ENCODE results near the gene SRR.

SRR gene

DNA sequence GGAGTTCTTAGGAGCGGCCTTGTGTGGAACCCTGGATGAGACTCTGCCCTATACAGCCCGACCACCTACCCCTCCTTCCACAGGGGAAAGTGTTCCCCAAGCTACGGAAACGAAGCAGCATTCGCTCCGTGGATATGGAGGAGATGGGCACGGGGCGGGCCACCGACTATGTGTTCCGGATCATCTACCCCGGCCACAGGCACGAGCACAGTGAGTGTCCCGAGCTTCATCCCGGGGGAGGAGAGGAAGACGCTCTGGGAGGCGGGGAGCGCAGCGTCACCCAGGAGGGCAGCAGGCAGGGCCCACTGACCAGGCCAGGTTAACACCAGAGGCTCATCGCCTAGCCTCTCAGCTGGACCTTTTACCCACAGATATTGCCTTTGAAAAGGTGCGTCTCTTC is 61.4 kb downstream of the SRR start:
- Histone ChIP-seq H3K9ac (ENCODE audit: low read length) (no peak overlapping the region), H3K9me3 (ENCODE audit: control insufficient read depth, low read depth, low read length) (no peaks in the 10 kb centered on the region), H3K4me1 (ENCODE audit: control insufficient read depth, low read depth, low read length) (no peaks in the 10 kb centered on the region), H3K36me3 (ENCODE audit: control insufficient read depth, low read depth, low read length) (peaks cover 3% of the 10 kb centered on the region), H3K27ac (ENCODE audit: low read length) (no peak overlapping the region), H3K4me3 (ENCODE audit: low read length) (no peak overlapping the region), H3K27me3 (ENCODE audit: control insufficient read depth, insufficient read depth, low read length) (no peaks in the 10 kb centered on the region)

DNA sequence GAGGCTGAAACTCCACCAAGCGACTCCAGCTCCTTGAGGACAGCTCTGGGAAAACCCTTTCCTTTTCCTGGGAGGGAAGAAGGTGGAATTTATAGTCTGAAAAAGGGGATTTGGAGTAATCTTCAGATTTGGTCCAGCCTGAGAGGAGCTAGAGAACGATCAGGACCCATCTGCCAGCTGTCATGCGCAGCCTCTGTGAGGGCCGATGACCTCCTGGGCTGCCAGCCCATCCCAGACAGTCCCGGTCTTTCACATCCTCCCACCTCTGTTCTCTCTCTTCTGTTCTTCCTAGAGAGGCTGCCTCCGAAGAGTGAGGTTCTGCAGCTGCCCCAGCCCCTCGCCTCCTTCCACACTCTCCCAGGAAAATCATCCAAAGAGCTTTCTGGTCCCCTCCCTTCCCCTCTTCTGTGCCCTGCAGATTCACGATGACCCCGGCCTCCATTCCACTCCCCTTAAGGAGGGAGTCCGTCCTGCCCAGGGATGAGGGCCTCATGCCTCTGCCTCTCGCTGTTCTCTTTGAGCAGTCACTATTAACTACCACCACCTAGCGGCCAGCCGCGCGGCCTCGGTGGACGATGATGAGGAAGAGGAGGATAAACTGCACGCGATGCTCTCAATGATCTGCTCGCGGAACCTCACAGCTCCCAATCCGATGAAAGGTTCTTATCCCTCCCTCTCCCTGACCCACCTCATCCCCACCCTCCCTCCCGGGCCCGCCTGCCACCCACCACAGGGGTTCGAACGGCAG is 63.2 kb downstream of the SRR start:
- no peaks in the 10 kb centered on the region for H3K27me3 ChIP-seq (ENCODE audit: control insufficient read depth, insufficient read depth, low read length)
- no peaks in the 10 kb centered on the region for H3K9me3 ChIP-seq (ENCODE audit: control insufficient read depth, low read depth, low read length)
- H3K36me3 ChIP-seq (ENCODE audit: control insufficient read depth, low read depth, low read length): peaks cover 3% of the 10 kb centered on the region
- H3K9ac ChIP-seq (ENCODE audit: low read length): no peak overlapping the region
- H3K27ac ChIP-seq (ENCODE audit: low read length): no peak overlapping the region
- no peak overlapping the region for H3K4me3 ChIP-seq (ENCODE audit: low read length)
- H3K4me1 ChIP-seq (ENCODE audit: control insufficient read depth, low read depth, low read length): no peaks in the 10 kb centered on the region

DNA sequence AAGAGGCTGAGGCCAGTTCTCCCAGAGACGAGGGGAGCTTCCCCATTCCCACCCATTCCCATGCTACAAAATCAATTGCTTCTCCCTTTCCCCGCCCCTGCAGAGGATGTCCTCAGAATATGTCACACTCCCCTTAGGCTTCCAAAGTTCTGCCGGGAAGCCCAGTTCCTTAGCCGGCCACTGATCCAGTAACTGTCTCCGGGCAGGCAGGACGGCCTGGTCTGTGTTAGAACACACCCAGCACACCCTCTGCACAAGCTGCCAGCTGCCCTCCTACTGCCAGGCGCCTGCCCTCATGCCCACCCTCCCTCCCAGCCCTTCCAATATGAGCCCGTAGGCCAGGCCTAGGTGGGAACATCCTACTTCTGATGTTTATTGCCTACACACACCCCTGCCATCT is 64.6 kb downstream of the SRR start:
- no peak overlapping the region for H3K9ac ChIP-seq (ENCODE audit: low read length)

DNA sequence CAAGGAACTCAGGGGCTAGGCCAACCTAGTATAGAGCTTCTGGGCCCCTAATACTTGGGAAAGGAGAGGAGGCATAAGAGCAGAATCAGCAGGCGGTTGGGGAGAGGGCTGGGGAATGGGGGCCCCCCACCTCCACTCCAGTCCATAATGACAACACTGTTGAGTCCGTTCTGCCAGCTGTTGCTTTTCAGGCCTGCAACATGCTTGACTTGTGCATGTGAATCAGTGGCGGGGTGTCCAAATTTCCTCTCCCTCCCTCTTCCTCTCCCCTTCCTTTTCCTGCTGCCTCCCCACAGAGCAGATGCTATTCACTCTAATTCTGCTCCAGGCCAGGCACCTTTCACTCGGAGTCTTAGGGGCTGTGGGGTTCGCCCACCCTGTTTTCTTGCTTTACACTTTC is 65.3 kb downstream of the SRR start:
- H3K4me3 ChIP-seq (ENCODE audit: low read length): no peak overlapping the region
- no peak overlapping the region for H3K9ac ChIP-seq (ENCODE audit: low read length)
- H3K4me1 ChIP-seq (ENCODE audit: control insufficient read depth, low read depth, low read length): no peaks in the 10 kb centered on the region
- H3K27ac ChIP-seq (ENCODE audit: low read length): no peak overlapping the region
- H3K27me3 ChIP-seq (ENCODE audit: control insufficient read depth, insufficient read depth, low read length): no peaks in the 10 kb centered on the region
- no peaks in the 10 kb centered on the region for H3K36me3 ChIP-seq (ENCODE audit: control insufficient read depth, low read depth, low read length)
- H3K9me3 ChIP-seq (ENCODE audit: control insufficient read depth, low read depth, low read length): no peaks in the 10 kb centered on the region

More for the DNA sequence above, 64.6 kb downstream of the SRR start:
- Histone ChIP-seq H3K36me3 (ENCODE audit: control insufficient read depth, low read depth, low read length) (peaks cover 2% of the 10 kb centered on the region), H3K27me3 (ENCODE audit: control insufficient read depth, insufficient read depth, low read length) (no peaks in the 10 kb centered on the region), H3K4me1 (ENCODE audit: control insufficient read depth, low read depth, low read length) (no peaks in the 10 kb centered on the region), H3K9me3 (ENCODE audit: control insufficient read depth, low read depth, low read length) (no peaks in the 10 kb centered on the region), H3K4me3 (ENCODE audit: low read length) (no peak overlapping the region), H3K27ac (ENCODE audit: low read length) (no peak overlapping the region)

DNA sequence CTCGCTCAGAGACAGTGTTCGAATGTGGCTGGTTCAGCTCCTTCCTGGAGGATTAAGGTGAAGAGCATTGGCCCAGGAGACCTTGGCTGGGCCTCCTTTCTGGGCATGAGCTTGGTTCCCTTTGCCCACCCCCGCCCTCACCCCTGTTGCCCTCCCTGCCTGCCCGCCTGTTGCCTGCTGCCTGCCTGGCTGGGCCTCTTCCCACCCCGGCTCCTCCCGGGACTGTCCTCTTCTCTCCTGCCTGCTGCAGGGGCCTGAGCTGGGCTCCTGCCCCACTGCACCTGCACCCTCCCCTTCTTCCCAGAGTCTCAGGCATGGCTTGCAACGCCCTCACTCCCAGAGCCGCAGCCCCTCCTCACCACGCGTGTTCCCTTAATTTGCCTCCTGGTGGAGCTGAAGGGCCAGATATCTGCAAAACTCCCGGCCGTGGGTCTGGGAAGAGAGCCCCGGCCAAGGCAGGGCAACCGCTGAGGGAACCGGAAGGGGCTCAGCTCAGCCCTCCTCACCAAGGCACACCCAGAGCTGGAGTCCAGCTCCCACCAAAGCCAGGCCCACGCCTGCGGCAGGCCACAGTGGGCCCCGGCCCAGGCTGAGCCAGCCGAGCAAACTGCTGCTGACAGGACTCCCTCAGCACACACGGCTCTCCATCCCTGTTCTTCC is 65.9 kb downstream of the SRR start:
- H3K27me3 ChIP-seq (ENCODE audit: control insufficient read depth, insufficient read depth, low read length): no peaks in the 10 kb centered on the region
- H3K4me1 ChIP-seq (ENCODE audit: control insufficient read depth, low read depth, low read length): no peaks in the 10 kb centered on the region
- H3K27ac ChIP-seq (ENCODE audit: low read length): no peak overlapping the region
- H3K36me3 ChIP-seq (ENCODE audit: control insufficient read depth, low read depth, low read length): no peaks in the 10 kb centered on the region
- H3K9ac ChIP-seq (ENCODE audit: low read length): no peak overlapping the region
- no peak overlapping the region for H3K4me3 ChIP-seq (ENCODE audit: low read length)
- H3K9me3 ChIP-seq (ENCODE audit: control insufficient read depth, low read depth, low read length): no peaks in the 10 kb centered on the region

DNA sequence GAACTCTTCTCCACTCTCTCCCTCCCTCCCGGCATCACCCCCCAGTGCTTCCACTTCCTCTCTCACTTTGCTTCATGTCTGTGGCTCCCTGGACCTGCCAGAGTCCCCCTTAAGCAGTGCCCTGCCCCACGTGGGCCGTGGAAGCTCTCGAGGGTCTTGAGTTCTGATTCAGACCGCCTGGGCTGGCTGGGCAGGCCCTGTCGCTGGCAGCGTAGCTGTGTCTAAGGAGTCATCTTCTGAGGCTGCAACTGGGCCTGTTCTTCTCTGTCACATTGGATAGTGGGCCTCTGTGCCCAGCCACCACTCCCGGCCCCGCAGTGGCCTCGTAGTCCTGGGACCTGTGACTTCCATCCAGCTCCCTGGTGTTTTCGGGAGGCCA is 66.5 kb downstream of the SRR start:
- no peaks in the 10 kb centered on the region for H3K4me1 ChIP-seq (ENCODE audit: control insufficient read depth, low read depth, low read length)
- H3K9me3 ChIP-seq (ENCODE audit: control insufficient read depth, low read depth, low read length): no peaks in the 10 kb centered on the region
- no peak overlapping the region for H3K9ac ChIP-seq (ENCODE audit: low read length)
- no peaks in the 10 kb centered on the region for H3K36me3 ChIP-seq (ENCODE audit: control insufficient read depth, low read depth, low read length)
- H3K4me3 ChIP-seq (ENCODE audit: low read length): no peak overlapping the region
- H3K27ac ChIP-seq (ENCODE audit: low read length): no peak overlapping the region
- H3K27me3 ChIP-seq (ENCODE audit: control insufficient read depth, insufficient read depth, low read length): no peaks in the 10 kb centered on the region

DNA sequence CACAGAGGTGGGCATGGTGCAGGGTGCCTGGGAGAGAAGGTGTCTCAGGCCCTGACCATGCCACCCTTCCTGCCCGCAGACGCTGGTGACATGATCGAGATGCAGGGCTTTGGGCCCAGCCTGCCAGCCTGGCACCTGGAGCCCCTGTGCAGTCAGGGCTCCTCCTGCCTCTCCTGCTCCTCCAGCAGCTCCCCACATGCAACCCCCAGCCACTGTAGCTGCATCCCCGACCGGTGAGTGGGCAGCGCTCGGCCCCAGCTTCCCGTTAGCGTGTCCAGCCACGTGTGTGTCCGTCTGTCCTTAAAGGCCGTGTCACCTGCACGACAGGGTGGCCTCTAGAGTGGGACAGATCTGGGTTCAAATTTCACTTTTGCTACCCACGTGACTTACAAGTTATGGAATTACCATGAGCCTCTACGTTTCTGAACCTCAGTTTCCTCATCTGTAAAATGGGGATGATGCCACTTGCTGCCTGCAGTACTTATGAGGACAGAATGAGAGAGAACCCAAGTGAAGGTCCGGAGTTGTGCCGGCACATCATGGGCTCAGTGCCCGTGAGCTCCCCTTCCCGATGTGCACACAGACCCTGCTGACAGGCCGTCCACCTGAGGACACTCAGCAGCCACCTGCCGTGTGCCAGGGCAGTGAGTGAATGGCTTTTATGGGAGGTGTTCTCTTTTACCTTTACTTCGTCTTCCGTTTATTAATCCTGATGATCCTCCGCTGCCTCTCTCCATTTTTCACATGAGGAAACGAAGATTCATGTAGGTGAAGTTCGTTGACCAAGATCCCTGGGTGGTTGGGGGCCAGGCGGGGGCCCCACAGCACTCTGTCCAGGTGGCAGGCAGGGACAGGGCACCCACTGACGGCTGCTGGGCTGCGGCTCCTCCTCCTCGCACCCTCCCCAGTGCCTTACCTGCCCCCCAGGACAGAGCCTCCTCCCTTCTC is 67.7 kb downstream of the SRR start:
- Histone ChIP-seq H3K27me3 (ENCODE audit: control insufficient read depth, insufficient read depth, low read length) (no peaks in the 10 kb centered on the region), H3K9ac (ENCODE audit: low read length) (no peak overlapping the region), H3K4me3 (ENCODE audit: low read length) (no peak overlapping the region), H3K4me1 (ENCODE audit: control insufficient read depth, low read depth, low read length) (no peaks in the 10 kb centered on the region), H3K36me3 (ENCODE audit: control insufficient read depth, low read depth, low read length) (no peaks in the 10 kb centered on the region), H3K27ac (ENCODE audit: low read length) (no peak overlapping the region), H3K9me3 (ENCODE audit: control insufficient read depth, low read depth, low read length) (no peaks in the 10 kb centered on the region)

DNA sequence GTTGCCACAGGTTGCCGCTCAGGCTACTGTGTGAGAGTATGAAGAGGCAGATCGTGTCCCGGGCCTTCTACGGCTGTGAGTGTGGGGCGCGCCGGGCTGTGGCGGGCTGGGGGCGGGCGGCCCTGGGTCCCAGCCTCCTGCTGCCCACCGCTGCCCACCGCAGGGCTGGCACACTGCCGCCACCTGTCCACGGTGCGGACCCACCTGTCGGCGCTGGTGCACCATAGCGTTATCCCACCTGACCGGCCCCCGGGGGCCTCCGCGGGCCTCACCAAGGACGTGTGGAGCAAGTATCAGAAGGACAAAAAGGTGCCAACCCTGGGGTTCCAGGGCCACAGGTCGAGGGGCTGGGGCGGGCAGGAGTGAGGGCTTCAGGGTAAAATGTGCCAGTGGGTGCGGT is 68.4 kb downstream of the SRR start:
- H3K27ac ChIP-seq (ENCODE audit: low read length): no peak overlapping the region
- H3K36me3 ChIP-seq (ENCODE audit: control insufficient read depth, low read depth, low read length): no peaks in the 10 kb centered on the region
- no peaks in the 10 kb centered on the region for H3K4me1 ChIP-seq (ENCODE audit: control insufficient read depth, low read depth, low read length)
- H3K27me3 ChIP-seq (ENCODE audit: control insufficient read depth, insufficient read depth, low read length): no peaks in the 10 kb centered on the region
- H3K4me3 ChIP-seq (ENCODE audit: low read length): no peak overlapping the region
- H3K9me3 ChIP-seq (ENCODE audit: control insufficient read depth, low read depth, low read length): no peaks in the 10 kb centered on the region
- no peak overlapping the region for H3K9ac ChIP-seq (ENCODE audit: low read length)

DNA sequence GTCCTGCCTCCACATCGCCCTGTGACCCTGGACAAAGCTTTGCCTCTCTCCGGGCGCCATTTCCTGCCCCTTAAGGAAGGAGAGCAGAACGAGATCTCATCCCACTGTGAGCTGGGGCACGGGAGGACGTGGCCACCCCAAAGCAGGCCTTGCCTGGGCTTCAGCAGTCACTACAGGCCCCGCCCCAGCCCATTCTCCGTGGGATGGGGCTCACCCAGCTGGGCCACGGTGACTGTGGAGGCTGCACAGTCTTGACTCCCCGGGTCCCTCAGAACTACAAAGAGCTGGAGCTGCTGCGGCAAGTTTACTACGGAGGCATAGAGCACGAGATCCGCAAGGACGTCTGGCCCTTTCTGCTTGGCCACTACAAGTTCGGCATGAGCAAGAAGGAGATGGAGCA is 68.9 kb downstream of the SRR start:
- H3K4me1 ChIP-seq (ENCODE audit: control insufficient read depth, low read depth, low read length): no peaks in the 10 kb centered on the region
- H3K9me3 ChIP-seq (ENCODE audit: control insufficient read depth, low read depth, low read length): no peaks in the 10 kb centered on the region
- H3K27ac ChIP-seq (ENCODE audit: low read length): no peak overlapping the region
- H3K27me3 ChIP-seq (ENCODE audit: control insufficient read depth, insufficient read depth, low read length): no peaks in the 10 kb centered on the region
- no peak overlapping the region for H3K4me3 ChIP-seq (ENCODE audit: low read length)
- no peaks in the 10 kb centered on the region for H3K36me3 ChIP-seq (ENCODE audit: control insufficient read depth, low read depth, low read length)
- H3K9ac ChIP-seq (ENCODE audit: low read length): no peak overlapping the region

DNA sequence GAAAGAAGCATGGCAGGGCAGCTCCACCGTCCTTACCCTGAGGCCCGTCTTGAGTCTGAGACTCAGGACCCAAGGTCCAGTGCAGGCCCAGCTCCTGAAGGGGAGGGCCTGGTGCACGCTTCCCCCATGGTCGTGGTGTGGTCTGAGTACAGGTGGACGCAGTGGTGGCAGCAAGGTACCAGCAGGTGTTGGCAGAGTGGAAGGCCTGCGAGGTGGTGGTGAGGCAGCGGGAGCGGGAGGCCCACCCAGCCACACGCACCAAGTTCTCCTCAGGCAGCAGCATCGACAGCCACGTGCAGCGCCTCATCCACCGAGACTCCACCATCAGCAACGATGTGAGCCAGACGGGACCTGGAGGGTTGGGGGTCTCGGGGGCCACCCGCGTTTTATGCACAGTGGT is 69.4 kb downstream of the SRR start:
- Histone ChIP-seq H3K36me3 (ENCODE audit: control insufficient read depth, low read depth, low read length) (no peaks in the 10 kb centered on the region), H3K27ac (ENCODE audit: low read length) (no peak overlapping the region), H3K9ac (ENCODE audit: low read length) (no peak overlapping the region), H3K27me3 (ENCODE audit: control insufficient read depth, insufficient read depth, low read length) (no peaks in the 10 kb centered on the region), H3K9me3 (ENCODE audit: control insufficient read depth, low read depth, low read length) (no peaks in the 10 kb centered on the region), H3K4me1 (ENCODE audit: control insufficient read depth, low read depth, low read length) (no peaks in the 10 kb centered on the region), H3K4me3 (ENCODE audit: low read length) (no peak overlapping the region)
